Dermis blood vessel endothelial cell (primary cell): Measurements from ENCODE around the gene APIP. TPM values are rescaled to one million over a fixed set of nuclear protein-coding genes. Genes with fewer than 3 reads are reported as not detected.

Experiments used
- DNase-seq: peaks from one replicate; pipeline ENCODE4 v3.0.0; 2010
- total RNA-seq: library from RNA; depleted of rRNA; stranded (reverse); fragments of >200 nt; gene quantifications from 2 replicates; pipeline ENCODE4 v1.2.3, GENCODE V29; 2014

Gene APIP
- total RNA-seq, 1 donor from 2014 or later = 23.5 TPM

- no peak for DNase-seq
These were observed 34.3 kb downstream of the APIP start for GRCh38 chr11:34881900-34882299.

DNA sequence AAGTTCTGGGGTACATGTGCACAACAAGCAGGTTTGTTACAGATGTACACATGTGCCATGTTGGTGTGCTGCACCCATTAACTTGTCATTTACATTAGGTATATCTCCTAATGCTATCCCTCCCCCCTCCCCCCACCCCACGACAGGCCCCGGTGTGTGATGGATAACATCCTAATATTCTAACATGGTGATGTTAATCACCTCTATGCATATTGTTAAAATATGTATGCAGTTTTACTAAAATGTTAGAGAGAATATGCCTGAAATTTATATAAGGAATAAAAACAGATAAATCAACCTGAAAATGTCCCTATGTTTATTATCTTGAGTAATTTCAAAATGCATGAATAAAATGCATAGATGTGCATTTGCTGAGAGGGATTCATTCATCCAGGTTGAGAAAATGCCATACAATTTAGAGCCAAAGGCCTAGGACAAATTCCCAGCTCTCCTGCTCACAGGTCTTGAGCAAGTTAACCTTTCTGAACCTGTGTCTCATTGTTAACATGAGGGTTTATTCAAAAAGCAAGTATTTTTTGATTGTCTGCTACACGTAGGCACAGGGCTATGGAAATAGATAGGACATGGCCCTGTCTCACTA, 38.7 kb downstream of the APIP start:
- no peak for DNase-seq

DNA sequence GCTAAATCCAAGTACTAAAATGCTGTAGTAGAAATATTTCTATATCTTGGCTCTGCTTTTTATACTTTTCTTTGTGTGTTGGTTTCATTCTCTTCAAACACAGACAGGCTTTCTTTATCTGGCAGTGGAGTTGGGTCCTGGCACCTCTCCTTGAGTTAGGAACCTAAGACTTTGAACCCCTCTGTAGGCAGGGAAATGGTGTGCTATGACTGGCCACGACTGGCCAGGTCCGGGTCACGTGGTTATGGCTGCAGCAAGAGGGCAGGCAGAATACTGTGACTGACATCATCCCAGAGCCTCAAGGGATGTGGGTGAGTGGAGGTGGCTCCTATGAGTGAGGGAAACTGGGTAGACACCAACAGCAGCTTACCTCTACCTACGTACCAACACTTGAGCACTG, 42.0 kb downstream of the APIP start:
- no peak for DNase-seq

- no peak for DNase-seq
These were observed 45.5 kb downstream of the APIP start for GRCh38 chr11:34870548-34871196.

DNA sequence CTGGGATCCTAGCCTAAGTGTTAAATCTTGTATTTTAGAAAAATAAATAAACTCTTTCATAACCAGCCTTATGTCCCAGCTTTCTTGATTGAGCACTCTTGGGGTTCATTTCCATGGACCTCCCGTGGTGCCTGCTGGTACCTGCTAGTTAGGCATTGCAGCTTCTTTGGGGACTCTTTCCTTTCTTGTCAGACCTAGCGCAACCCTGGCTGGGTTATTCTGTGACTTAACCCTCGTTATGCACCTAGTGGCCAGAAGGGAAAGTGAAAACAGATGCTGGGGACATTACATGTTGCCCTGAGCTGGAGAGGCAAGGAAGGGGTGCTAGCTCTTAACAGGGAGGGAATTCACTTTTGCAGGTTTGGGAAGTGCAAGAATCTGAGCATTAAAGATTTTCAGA, 46.8 kb downstream of the APIP start:
- peak; percentile 2 for DNase-seq

GRCh38 chr11:34866375-34866774, 49.8 kb downstream of the APIP start:
- DNase-seq = no peak

DNA sequence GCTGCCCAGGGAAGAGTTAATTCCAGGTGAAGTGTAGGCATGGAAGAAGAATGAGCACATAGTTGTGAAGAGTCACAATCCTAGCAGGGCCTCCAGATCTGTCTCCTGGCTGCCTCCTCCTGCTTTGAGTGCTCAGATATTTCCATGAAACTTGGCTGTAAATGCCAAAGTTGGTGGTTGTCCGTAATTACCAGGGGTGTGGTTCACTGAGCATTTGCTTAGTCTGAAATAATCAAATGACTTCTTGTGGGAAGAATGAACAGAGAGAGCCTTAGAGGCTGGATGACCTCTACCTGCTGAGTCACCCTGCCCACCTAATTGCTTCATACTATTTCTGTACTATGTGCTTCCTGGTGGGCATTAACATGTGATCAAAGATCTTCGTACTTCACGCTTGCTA, 50.9 kb downstream of the APIP start:
- no peak for DNase-seq

DNA sequence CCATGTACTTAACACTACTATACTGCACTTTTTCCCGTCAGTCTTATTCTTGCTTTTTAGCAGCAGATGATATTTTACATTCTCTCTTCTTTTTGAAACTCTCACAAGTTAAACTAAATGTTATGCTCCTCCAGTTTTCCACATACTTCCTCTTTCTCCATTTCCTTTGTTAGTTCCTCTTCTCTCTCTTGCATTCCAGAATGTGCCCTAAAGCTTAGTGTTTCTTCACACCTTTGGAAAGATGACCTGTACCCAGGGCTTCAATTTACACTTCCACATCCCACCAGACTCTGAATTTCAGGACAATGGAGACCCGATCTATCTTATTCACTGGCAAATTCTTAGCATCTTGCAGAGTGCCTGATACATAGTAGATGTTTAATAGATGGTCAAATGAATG, 51.8 kb downstream of the APIP start:
- DNase-seq = no peak

- DNase-seq = no peak
These were observed 53.1 kb downstream of the APIP start for GRCh38 chr11:34863048-34863447.

DNA sequence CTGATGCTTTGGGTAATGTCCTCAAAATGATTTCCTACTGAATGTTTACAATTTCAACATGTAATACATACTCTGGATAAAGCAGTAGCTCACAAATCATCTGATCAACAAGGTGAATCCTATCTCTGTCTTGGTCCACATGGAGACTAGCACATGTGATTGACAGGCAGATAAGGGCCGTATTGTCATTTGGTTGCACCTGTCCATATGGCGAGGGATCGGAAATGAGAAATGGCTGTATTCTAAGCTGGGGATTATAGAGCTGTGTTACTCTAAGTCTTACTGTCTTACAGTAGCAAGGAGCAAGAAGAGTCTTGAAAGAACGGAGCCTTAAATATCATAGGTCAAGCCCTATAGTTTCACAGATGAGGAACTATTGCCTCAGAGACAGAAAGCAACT, 55.7 kb downstream of the APIP start:
- no peak for DNase-seq

DNA sequence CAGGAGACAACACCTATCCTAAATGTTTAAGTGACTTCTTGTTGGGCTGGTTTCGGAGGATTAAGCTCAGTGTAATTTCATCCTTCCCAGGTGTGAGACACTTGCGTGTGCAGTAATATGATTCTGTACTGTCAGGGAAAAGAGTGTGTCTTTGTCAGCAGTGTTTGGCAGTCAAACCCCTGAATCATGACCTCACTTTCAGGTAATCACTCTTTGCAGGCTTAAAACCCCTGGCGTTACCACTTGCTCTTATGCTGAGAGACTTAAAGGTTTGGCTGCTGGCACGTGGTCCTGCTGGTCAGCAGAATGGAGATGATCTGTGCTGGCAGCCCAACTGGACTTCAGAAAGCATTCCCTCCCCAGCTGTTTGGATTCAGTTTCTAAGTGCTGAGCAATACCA, 56.1 kb downstream of the APIP start:
- DNase-seq = no peak

DNA sequence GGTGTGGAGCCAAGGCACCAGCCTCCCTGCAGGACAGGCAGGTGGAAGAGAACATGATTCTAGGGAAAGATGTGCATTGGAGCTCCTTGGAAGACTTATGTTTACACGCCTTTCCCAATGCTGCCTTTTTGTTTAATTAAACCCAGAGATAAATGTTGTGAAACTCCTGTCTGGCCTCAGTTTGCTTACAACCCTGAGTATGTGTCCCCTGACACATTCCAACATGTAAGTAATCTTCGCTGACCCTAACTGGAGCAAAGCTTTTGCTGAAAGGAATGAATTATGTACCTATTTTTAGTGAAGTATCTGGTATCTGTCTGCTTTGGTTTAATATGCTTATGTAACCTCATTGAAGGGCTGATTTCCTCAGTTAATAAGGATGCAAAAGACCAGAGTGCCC, 56.7 kb downstream of the APIP start:
- no peak for DNase-seq

- DNase-seq = no peak
These were observed 58.7 kb downstream of the APIP start for GRCh38 chr11:34857463-34857862.

- DNase-seq = no peak
These were observed 59.9 kb downstream of the APIP start for GRCh38 chr11:34856251-34856650.

DNA sequence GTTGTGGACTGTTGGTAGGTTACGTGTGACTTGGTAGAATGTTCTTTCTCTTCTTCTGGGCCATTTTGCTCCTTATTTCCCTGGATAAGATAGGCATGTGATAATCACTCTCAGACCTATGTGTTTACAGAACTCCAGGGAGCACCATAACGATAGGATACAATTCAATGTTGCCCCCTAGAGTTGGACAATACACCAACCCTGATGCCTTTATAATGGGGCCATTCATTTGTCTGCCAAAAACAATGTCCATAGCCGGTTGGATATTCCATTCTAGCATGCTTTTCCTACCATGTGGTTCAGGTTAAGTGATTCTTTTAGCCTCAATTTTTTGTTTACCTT, 60.5 kb downstream of the APIP start:
- DNase-seq = no peak

DNA sequence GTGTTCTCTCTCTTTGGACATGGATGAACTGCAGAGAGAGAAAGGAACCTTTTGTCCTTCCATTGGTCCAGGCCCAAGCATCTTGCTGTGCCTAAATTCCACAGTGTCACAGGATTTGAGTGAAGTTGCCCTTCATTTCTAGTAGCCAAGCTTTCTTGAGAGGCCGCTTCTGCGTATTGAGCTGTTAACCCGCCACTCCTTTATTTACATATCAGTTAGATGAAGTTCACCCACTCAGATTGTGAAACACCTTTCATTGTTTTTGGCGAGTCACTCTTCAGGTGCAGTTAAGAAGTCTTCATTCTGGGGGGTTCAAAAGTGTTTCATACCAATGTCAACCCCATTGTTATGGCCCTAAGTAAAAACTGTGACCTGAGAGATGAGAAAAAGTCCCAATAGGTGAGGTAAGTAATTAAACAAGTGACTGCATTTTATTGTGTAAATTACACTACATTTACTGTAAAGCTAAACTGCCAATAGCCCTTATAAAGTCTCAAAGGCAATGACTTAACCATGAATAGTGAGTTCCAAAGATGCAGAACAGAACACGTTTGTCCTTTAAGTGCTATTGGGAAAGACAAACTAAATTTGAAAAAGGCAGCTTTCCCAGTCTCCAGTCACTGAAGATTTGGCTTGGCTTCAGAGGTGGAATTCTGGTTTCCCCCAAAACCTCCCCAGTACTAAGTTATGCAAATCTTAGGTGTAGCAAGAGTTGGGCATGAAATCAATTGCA, 61.0 kb downstream of the APIP start:
- DNase-seq = no peak

DNA sequence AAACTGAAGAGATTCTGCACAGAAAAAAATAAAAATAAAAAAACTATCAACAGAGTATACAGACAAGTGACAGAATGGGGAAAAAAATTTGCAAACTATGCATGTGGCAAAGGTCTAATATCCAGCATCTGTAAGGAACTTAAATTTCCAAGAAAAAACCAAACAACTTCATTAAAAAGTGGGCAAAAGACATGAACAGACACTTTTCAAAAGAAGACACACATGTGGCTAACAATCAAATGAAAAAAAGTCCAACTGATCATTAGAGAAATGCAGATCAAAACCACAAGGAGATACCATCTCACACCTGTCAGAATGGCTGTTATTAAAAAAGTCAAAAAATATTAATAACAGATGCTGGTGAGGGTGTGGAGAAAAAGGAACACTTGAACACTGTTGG, 64.3 kb downstream of the APIP start:
- no peak for DNase-seq

DNA sequence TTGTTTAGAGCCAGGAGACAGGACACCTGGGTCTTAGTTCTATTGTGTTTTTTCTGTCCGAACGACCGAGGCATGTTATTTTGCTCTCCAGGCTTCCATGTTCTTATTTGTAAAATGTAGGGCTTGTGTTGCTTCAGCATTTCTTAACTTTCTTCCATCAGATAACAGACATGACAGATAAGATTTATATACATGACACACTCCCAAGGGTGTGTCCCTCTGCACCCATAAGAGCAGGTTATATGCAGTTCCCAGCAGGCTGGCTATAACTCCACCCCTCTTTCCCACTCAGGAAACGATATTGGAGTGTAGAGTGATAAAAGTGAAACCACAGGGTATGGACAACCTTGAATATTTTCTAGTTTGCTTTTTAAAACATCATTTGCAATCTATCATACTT, 65.8 kb downstream of the APIP start:
- no peak for DNase-seq

DNA sequence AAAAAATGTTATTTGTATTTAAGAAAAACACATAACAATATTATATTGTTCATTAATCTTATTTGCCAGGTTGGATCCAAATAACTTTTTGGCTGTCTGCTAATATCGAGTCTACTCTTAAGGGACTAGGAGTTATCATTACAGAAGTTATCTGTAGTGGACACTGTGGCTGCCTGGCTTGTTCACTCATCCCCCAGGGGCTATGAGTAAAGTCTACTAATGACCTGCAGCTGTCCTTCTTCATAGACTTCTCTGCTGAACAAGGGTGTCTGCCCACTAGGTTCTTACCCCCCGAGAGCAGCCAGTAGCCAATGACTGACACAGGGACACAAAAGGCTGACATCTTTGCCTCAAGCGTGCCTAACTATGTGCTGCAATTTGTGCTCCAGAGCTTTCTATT, 69.7 kb downstream of the APIP start:
- no peak for DNase-seq

DNA sequence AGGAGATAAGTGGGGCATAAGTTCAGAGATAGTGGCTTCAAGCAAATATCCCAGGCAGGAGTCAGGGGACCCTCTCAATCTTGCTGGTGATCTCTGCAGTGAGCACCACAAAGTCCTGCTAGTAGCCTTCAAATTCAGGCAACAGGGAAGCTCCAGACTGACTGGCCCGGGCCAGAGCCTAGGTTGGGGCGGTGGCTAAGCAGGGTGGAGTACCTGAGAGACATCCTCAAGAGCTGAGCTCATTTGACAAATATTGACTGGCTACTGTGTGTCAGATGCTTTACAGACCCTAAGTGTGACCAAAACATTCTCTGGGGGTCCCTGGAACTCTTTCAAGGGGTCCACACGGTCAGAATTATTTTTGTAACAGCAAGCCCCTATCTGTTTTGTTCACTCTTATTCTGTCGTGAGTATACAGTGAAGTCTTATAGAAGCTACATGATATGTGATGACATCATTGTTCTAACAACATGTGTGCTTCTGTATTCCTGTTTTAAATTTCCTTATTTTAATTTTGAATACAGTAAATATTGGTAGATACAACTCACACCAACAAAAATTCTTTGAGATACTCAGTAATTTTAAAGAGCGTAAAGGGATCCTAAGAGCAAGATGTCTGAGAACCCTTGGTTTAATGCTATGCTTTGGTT, 71.6 kb downstream of the APIP start:
- no peak for DNase-seq

- no peak for DNase-seq
These were observed 72.9 kb downstream of the APIP start for GRCh38 chr11:34843271-34843670.

DNA sequence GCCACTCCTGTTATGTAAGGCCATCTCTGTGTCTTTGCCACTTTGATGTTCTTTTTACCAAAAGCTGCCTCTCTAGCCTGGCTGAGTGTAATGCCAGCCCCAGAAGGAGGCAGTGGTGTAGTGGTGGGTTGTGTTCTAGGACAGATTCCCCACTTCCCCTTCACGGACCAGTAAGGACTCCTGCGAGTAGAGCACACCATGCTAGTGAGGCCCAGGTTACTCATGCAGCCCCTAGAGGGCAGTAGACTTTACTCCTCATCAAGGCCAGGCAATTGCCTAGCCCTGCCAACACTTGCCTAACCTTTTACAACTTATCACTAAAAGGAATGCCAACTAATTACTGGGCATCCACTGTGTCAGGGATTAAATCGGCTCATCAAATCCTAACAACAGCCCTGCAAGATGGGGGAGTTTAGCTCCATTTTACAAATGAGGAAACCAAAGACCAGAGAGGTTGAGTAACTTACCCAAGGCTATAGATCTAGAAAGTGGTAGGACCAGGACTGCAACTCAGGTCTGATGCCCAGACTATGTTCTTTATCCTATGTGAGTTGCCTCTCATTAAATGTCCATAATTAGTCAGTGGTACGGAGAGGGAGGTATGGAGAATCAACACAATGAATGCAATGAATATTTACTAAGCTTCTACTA, 75.3 kb downstream of the APIP start:
- peak; percentile 40 for DNase-seq

- DNase-seq = no peak
These were observed 76.2 kb downstream of the APIP start for GRCh38 chr11:34839969-34840368.
